Stomach smooth muscle (tissue), 2 donors: ENCODE measurements around the gene CCIN.
"Not testable (repeated sequence)": the region's sequence is repeated elsewhere in the genome, so short reads cannot be mapped to it uniquely, and the experiment has no call there.

Source experiments
- H3K27ac ChIP-seq: one replicate; pipeline ENCODE4 v1.7.0; 2013; ENCODE audit warnings: mild to moderate bottlenecking, low read length, inconsistent platforms
- H3K27me3 ChIP-seq, 2 donors: one replicate each; pipeline ENCODE4 v1.7.0; 2013; ENCODE audit warnings: low read length in 2 of 2; ENCODE audit not compliant: insufficient read depth in 2 of 2, control insufficient read depth in 1 of 2
- H3K36me3 ChIP-seq, 2 donors: one replicate each; pipeline ENCODE4 v1.7.0; 2013; ENCODE audit warnings: low read length in 2 of 2; ENCODE audit not compliant: control insufficient read depth in 2 of 2, insufficient read depth in 2 of 2
- H3K4me1 ChIP-seq: one replicate; pipeline ENCODE4 v1.7.0; 2013; ENCODE audit warnings: low read length; ENCODE audit not compliant: control insufficient read depth, insufficient read depth
- H3K4me3 ChIP-seq, 2 donors: one replicate each; pipeline ENCODE4 v1.7.0; 2013; ENCODE audit warnings: low read length in 2 of 2
- H3K9ac ChIP-seq, 2 donors: one replicate each; pipeline ENCODE4 v1.7.0; 2013; ENCODE audit warnings: low read length in 2 of 2, mild to moderate bottlenecking in 1 of 2
- H3K9me3 ChIP-seq, 2 donors: one replicate each; pipeline ENCODE4 v1.7.0; 2013; ENCODE audit warnings: low read length in 2 of 2; ENCODE audit not compliant: control insufficient read depth in 2 of 2
- donor health status: healthy.
- donor health status: Pancreatic carcinoma.

The CCIN gene

GRCh38 chr9:36150574-36151315 is 18.4 kb upstream of the CCIN start:
- Histone ChIP-seq H3K27ac (peak overlapping the region; percentile 60), H3K9ac (peak overlapping the region in 1 of 2 donors; percentile 33), H3K27me3 (no peaks in the 10 kb centered on the region), H3K4me3 (no peak overlapping the region), H3K36me3 (peaks cover 18 to 22% of the 10 kb centered on the region in 2 donors), H3K9me3 (no peaks in the 10 kb centered on the region), H3K4me1 (peaks cover 53% of the 10 kb centered on the region)

GRCh38 chr9:36151316-36152210 is 17.6 kb upstream of the CCIN start:
- H3K36me3 ChIP-seq, result peaks cover 19 to 21% of the 10 kb centered on the region in 2 donors
- peak overlapping the region in 1 of 2 donors; percentile 33 for H3K9ac ChIP-seq
- H3K4me3 ChIP-seq, result no peak overlapping the region
- H3K27me3 ChIP-seq, result no peaks in the 10 kb centered on the region
- no peaks in the 10 kb centered on the region for H3K9me3 ChIP-seq
- H3K4me1 ChIP-seq, result peaks cover 52% of the 10 kb centered on the region
- peak overlapping the region; percentile 60 for H3K27ac ChIP-seq

- no peaks in the 10 kb centered on the region for H3K9me3 ChIP-seq
- peak overlapping the region; percentile 46 for H3K27ac ChIP-seq
- peaks cover 19 to 23% of the 10 kb centered on the region in 2 donors for H3K36me3 ChIP-seq
Observed at GRCh38 chr9:36152741-36153438, 16.3 kb upstream of the CCIN start.

GRCh38 chr9:36153746-36154145 is 15.4 kb upstream of the CCIN start:
- Histone ChIP-seq H3K9ac (no peak overlapping the region), H3K4me3 (no peak overlapping the region), H3K36me3 (peaks cover 19 to 23% of the 10 kb centered on the region in 2 donors), H3K27me3 (no peaks in the 10 kb centered on the region), H3K4me1 (peaks cover 38% of the 10 kb centered on the region), H3K9me3 (no peaks in the 10 kb centered on the region), H3K27ac (peak overlapping the region; percentile 79)

More at GRCh38 chr9:36152741-36153438, 16.3 kb upstream of the CCIN start:
- Histone ChIP-seq H3K9ac (no peak overlapping the region), H3K4me3 (no peak overlapping the region), H3K27me3 (no peaks in the 10 kb centered on the region), H3K4me1 (peaks cover 41% of the 10 kb centered on the region)

- Histone ChIP-seq H3K4me1 (peaks cover 35% of the 10 kb centered on the region), H3K9ac (peak overlapping the region; percentile 43 to 62), H3K4me3 (peak overlapping the region; percentile 9 to 48)
Observed at GRCh38 chr9:36154331-36154952, 14.7 kb upstream of the CCIN start.

GRCh38 chr9:36156116-36156515 is 13.1 kb upstream of the CCIN start:
- peaks cover 29% of the 10 kb centered on the region for H3K4me1 ChIP-seq
- H3K27ac ChIP-seq, result no peak overlapping the region

More at GRCh38 chr9:36154331-36154952, 14.7 kb upstream of the CCIN start:
- H3K9me3 ChIP-seq, result no peaks in the 10 kb centered on the region
- peak overlapping the region; percentile 79 for H3K27ac ChIP-seq
- H3K27me3 ChIP-seq, result no peaks in the 10 kb centered on the region
- peaks cover 19 to 23% of the 10 kb centered on the region in 2 donors for H3K36me3 ChIP-seq

GRCh38 chr9:36158122-36158521 is 11.1 kb upstream of the CCIN start:
- Histone ChIP-seq H3K4me1 (peaks cover 32% of the 10 kb centered on the region), H3K27ac (peak overlapping the region; percentile 53), H3K9ac (no peak overlapping the region), H3K4me3 (no peak overlapping the region), H3K36me3 (peaks cover 4 to 9% of the 10 kb centered on the region in 2 donors), H3K27me3 (no peaks in the 10 kb centered on the region), H3K9me3 (no peaks in the 10 kb centered on the region)

More at GRCh38 chr9:36156116-36156515, 13.1 kb upstream of the CCIN start:
- Histone ChIP-seq H3K4me3 (no peak overlapping the region), H3K9ac (no peak overlapping the region), H3K36me3 (peaks cover 10 to 15% of the 10 kb centered on the region in 2 donors), H3K9me3 (no peaks in the 10 kb centered on the region), H3K27me3 (no peaks in the 10 kb centered on the region)

GRCh38 chr9:36158917-36159316 is 10.3 kb upstream of the CCIN start:
- Histone ChIP-seq H3K36me3 (peaks cover 4 to 9% of the 10 kb centered on the region in 2 donors), H3K4me1 (peaks cover 35% of the 10 kb centered on the region), H3K27me3 (no peaks in the 10 kb centered on the region), H3K27ac (peak overlapping the region; percentile 53), H3K4me3 (no peak overlapping the region), H3K9ac (no peak overlapping the region), H3K9me3 (no peaks in the 10 kb centered on the region)

GRCh38 chr9:36159509-36159908 is 9.7 kb upstream of the CCIN start:
- not testable (repeated sequence) for H3K36me3 ChIP-seq, H3K4me3 ChIP-seq, H3K9me3 ChIP-seq, H3K27me3 ChIP-seq
- peaks cover 30% of the 10 kb centered on the region for H3K4me1 ChIP-seq
- H3K9ac ChIP-seq, result peak overlapping the region in 1 of 2 donors; percentile 13
- peak overlapping the region; percentile 41 for H3K27ac ChIP-seq

- H3K27ac ChIP-seq, H3K27me3 ChIP-seq, H3K4me3 ChIP-seq, H3K9ac ChIP-seq, H3K36me3 ChIP-seq, H3K9me3 ChIP-seq: not testable (repeated sequence)
- H3K4me1 ChIP-seq, result peaks cover 29% of the 10 kb centered on the region
Observed at GRCh38 chr9:36160126-36160525, 9.1 kb upstream of the CCIN start.
